Measurements from ENCODE around the gene ZNF292. TPM values are rescaled to one million over a fixed set of nuclear protein-coding genes. Genes with fewer than 3 reads are reported as not detected.
"Not testable (repeated sequence)": the region's sequence is repeated elsewhere in the genome, so short reads cannot be mapped to it uniquely, and the experiment has no call there.

Gene ZNF292
- polyA plus RNA-seq, 3 donors = 36.4 to 43.8 (median 36.5) TPM

GRCh38 chr6:87200469-87201175, 45.3 kb downstream of the ZNF292 start:
- no peak for DNase-seq

- no peak for DNase-seq
These were observed 48.2 kb downstream of the ZNF292 start for GRCh38 chr6:87203448-87204023.

- no peak for DNase-seq
These were observed 54.4 kb downstream of the ZNF292 start for GRCh38 chr6:87209812-87210211.

- no peak for DNase-seq
These were observed 55.6 kb downstream of the ZNF292 start for GRCh38 chr6:87210979-87211378.

GRCh38 chr6:87212596-87212995, 57.2 kb downstream of the ZNF292 start:
- no peak for DNase-seq

GRCh38 chr6:87213364-87213763, 58.0 kb downstream of the ZNF292 start:
- DNase-seq = no peak

GRCh38 chr6:87214831-87215230, 59.5 kb downstream of the ZNF292 start:
- no peak for DNase-seq

GRCh38 chr6:87220997-87221396, 65.6 kb downstream of the ZNF292 start:
- DNase-seq = no peak

- DNase-seq = no peak
These were observed 67.3 kb downstream of the ZNF292 start for GRCh38 chr6:87222676-87223075.

GRCh38 chr6:87224971-87225370, 69.6 kb downstream of the ZNF292 start:
- DNase-seq = no peak

GRCh38 chr6:87225511-87225910, 70.1 kb downstream of the ZNF292 start:
- no peak for DNase-seq

GRCh38 chr6:87225937-87226336, 70.6 kb downstream of the ZNF292 start:
- DNase-seq = no peak

GRCh38 chr6:87230801-87231200, 75.4 kb downstream of the ZNF292 start:
- no peak for DNase-seq

- DNase-seq = no peak
These were observed 82.4 kb downstream of the ZNF292 start for GRCh38 chr6:87237804-87238203.

- DNase-seq = not testable (repeated sequence)
These were observed 83.8 kb downstream of the ZNF292 start for GRCh38 chr6:87239098-87239635.

GRCh38 chr6:87241304-87241703, 85.9 kb downstream of the ZNF292 start:
- DNase-seq = no peak

GRCh38 chr6:87242311-87242710, 86.9 kb downstream of the ZNF292 start:
- no peak for DNase-seq

GRCh38 chr6:87243812-87244211, 88.4 kb downstream of the ZNF292 start:
- DNase-seq = no peak

- DNase-seq = no peak
These were observed 89.0 kb downstream of the ZNF292 start for GRCh38 chr6:87244380-87244779.

- no peak for DNase-seq
These were observed 94.7 kb downstream of the ZNF292 start for GRCh38 chr6:87250019-87250418.

GRCh38 chr6:87251225-87251624, 95.9 kb downstream of the ZNF292 start:
- no peak for DNase-seq

GRCh38 chr6:87251725-87252124, 96.4 kb downstream of the ZNF292 start:
- DNase-seq = no peak

GRCh38 chr6:87257046-87257445, 101.7 kb downstream of the ZNF292 start:
- DNase-seq = no peak

GRCh38 chr6:87257565-87257964, 102.2 kb downstream of the ZNF292 start:
- DNase-seq = no peak

Measured in renal pelvis (tissue), 4 donors.